ENCODE results near the gene CORO1A. TPM values are rescaled to one million over a fixed set of nuclear protein-coding genes. Genes with fewer than 3 reads are reported as not detected.

CORO1A gene
- total and polyA plus RNA-seq, 8 donors: 16.0 to 172 (median 20.3) TPM

DNA sequence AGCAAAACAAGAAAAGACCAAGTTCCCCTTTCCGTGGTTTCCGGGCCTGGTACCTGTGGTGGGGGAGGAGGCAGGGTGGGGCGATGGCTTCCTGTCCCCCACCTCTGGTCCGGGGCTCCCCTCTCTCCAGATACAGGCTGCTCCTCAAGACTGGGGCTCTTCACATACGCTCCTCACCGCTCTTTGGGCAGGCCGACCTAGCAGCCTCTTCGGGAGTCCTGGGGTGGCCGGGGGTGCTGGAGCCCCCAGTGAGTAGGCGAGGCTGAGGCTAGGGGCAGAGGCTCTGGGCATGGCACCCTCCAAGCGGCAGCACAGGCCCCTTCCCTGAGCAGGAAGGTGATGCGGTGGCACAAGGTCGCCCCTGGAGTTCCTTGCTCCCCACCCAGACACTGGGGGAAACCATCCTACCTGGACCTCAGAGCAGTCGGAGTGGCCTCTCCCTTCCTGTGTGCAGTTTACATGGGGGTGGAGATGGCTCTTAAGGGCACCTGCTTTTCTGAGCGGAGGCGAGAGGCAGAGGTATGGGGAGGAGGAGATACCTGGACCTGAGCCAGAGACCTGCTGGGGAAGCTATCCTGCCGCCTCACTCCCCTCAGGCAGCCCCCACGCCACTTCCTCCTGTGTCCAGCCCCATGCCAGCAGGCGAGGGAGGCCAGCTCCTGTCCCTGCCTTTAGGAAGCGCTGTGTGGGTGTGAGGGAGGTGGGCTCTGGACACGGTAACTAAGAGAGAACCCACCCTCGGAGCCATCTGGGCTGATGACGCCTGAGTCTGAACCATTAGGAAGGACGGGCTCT, 891 bp downstream of the CORO1A start:
- intact Hi-C loops (cut with DNase I): no loop called here
- no peaks in the 10 kb centered on the region for H3K27me3 ChIP-seq
- H3K4me1 ChIP-seq: peaks cover 3 to 49% of the 10 kb centered on the region in 2 donors
- peaks cover 0 to 24% of the 10 kb centered on the region in 2 donors for H3K36me3 ChIP-seq
- no peaks in the 10 kb centered on the region for H3K9me3 ChIP-seq
- H3K27ac ChIP-seq: peak overlapping the region; percentile 77 to 97
- ATAC-seq (no peak), DNase-seq (peak in 2 of 4 donors; percentile 59 to 90)
- TF ChIP-seq, protein P1, sequence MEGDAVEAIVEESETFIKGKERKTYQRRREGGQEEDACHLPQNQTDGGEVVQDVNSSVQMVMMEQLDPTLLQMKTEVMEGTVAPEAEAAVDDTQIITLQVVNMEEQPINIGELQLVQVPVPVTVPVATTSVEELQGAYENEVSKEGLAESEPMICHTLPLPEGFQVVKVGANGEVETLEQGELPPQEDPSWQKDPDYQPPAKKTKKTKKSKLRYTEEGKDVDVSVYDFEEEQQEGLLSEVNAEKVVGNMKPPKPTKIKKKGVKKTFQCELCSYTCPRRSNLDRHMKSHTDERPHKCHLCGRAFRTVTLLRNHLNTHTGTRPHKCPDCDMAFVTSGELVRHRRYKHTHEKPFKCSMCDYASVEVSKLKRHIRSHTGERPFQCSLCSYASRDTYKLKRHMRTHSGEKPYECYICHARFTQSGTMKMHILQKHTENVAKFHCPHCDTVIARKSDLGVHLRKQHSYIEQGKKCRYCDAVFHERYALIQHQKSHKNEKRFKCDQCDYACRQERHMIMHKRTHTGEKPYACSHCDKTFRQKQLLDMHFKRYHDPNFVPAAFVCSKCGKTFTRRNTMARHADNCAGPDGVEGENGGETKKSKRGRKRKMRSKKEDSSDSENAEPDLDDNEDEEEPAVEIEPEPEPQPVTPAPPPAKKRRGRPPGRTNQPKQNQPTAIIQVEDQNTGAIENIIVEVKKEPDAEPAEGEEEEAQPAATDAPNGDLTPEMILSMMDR (IDR thresholded peaks at IDR 0.05): no peak
- peak overlapping the region; percentile 52 to 76 for H3K4me3 ChIP-seq

DNA sequence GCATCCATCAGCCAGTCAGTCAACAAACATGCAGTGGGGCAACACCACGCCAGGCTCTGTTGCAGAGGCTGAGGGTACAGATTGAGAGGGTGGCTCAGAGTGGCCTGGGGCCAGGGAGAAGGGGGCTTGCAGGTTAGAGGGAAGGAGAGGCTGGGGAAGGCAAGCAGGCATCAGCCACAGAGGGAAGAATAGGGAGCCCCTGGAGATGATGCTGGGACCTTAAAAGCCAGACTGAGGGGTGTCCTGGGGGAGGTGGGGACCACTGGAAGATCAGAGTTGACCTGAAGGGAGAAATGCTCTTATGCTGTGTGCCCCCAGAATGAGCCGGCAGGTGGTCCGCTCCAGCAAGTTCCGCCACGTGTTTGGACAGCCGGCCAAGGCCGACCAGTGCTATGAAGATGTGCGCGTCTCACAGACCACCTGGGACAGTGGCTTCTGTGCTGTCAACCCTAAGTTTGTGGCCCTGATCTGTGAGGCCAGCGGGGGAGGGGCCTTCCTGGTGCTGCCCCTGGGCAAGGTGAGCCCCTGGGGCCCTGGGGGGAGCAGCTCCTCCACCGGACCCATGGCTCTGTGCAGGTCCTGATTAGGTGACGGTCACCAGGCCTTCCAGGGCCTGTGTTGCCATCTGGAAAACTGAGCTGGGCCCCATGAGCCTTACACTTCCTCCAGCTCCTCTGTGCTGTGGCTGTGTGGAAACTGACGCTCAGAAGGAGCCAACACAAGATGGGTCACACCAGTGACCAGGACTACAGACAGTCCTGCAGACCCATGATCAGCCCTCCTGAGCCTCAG, 1.7 kb downstream of the CORO1A start:
- peak overlapping the region; percentile 77 to 97 for H3K27ac ChIP-seq
- TF ChIP-seq, protein P1 (IDR thresholded peaks at IDR 0.05): no peak
- intact Hi-C loops (cut with DNase I): no loop called here
- H3K36me3 ChIP-seq: peaks cover 0 to 24% of the 10 kb centered on the region in 2 donors
- ATAC-seq: no peak
- H3K27me3 ChIP-seq: no peaks in the 10 kb centered on the region
- peaks cover 3 to 49% of the 10 kb centered on the region in 2 donors for H3K4me1 ChIP-seq
- DNase-seq: peak in 1 of 4 donors; percentile 78
- H3K4me3 ChIP-seq: peak overlapping the region; percentile 52 to 76
- no peaks in the 10 kb centered on the region for H3K9me3 ChIP-seq

DNA sequence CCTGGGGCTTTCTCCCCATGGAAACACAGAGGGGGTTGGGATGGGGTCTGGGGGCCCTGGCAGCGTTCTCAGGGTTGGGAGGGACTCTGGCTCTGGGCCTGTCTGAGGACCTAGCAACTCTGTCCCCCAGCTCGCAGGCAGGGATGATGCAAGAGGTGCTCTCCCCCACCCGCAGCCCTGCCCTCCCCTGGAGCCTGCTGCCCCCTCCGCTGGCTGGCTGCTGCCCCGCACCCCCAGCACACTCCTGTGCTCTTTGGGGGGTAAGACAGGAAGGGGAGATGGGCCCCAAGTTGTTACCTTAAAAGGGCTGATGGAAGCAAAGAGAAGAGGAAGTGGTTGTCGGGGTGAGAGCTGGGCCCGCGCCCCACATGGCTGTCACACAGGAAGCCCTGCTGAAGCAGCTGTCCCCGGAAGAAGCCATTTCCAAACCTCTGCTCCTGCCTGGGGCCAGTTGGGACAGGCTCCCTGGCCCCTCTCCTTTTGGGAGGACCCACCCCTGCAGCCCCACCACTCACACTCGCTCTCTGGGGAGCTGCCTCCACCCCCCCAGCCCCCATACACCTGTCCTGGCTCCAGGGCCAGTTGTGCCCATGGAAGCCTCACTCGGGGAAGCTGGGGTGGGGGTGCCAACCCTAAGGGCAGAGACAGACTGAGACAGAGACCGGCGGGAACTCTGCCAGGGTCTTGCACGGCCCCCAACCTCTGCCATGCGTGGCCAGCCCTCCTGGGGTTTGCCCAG, 2.5 kb downstream of the CORO1A start:
- DNase-seq (peak in 2 of 4 donors; percentile 77 to 92), ATAC-seq (peak; percentile 26)
- intact Hi-C loops (cut with DNase I): no loop called here

DNA sequence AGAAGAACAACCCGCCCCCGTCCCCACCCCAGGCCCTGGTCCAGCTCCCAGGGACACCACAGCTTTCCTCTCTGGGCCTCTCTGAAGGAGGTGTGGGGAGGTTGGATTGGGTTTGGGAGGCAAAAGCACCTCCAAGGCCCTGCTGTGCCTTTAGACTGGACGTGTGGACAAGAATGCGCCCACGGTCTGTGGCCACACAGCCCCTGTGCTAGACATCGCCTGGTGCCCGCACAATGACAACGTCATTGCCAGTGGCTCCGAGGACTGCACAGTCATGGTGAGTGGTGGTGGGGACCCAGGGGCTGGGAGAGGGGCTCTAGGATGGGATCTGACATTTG, 3.0 kb downstream of the CORO1A start:
- H3K27me3 ChIP-seq: no peaks in the 10 kb centered on the region
- peak overlapping the region in 1 of 2 donors; percentile 76 for H3K4me3 ChIP-seq
- DNase-seq: peak in 1 of 4 donors; percentile 75
- no peak for ATAC-seq
- no peaks in the 10 kb centered on the region for H3K9me3 ChIP-seq
- H3K27ac ChIP-seq: peak overlapping the region; percentile 13 to 97
- TF ChIP-seq, protein P1 (IDR thresholded peaks at IDR 0.05): no peak
- peaks cover 3 to 49% of the 10 kb centered on the region in 2 donors for H3K4me1 ChIP-seq
- intact Hi-C loops (cut with DNase I): no loop called here
- H3K36me3 ChIP-seq: peaks cover 0 to 24% of the 10 kb centered on the region in 2 donors

More for the DNA sequence above, 2.5 kb downstream of the CORO1A start:
- Histone ChIP-seq H3K36me3 (peaks cover 0 to 24% of the 10 kb centered on the region in 2 donors), H3K9me3 (no peaks in the 10 kb centered on the region), H3K4me3 (peak overlapping the region in 1 of 2 donors; percentile 76), H3K27me3 (no peaks in the 10 kb centered on the region), H3K4me1 (peaks cover 3 to 49% of the 10 kb centered on the region in 2 donors), H3K27ac (peak overlapping the region; percentile 77 to 97)
- TF ChIP-seq, protein P1 (IDR thresholded peaks at IDR 0.05): no peak

Measured in left lung (tissue), 10 donors.